GM19238 (cell line): Measurements from ENCODE around the gene FUT7.
"Not testable (repeated sequence)": the region's sequence is repeated elsewhere in the genome, so short reads cannot be mapped to it uniquely, and the experiment has no call there.

ENCODE experiments used
- DNase-seq: peaks from one replicate; pipeline ENCODE4 v3.0.0; 2011; ENCODE audit warnings: low spot score; ENCODE audit not compliant: insufficient read length

FUT7 gene

GRCh38 chr9:137006116-137007003, 25.5 kb downstream of the FUT7 start:
- DNase-seq, result no peak

- not testable (repeated sequence) for DNase-seq
These were observed 27.6 kb downstream of the FUT7 start for GRCh38 chr9:137004285-137004684.

GRCh38 chr9:137002646-137003041, 29.2 kb downstream of the FUT7 start:
- DNase-seq, result no peak

- no peak for DNase-seq
These were observed 29.8 kb downstream of the FUT7 start for GRCh38 chr9:137001857-137002645.

- peak; percentile 89 for DNase-seq
These were observed 31.5 kb downstream of the FUT7 start for GRCh38 chr9:137000177-137000930.

GRCh38 chr9:136997830-136998234, 34.1 kb downstream of the FUT7 start:
- no peak for DNase-seq

- no peak for DNase-seq
These were observed 34.5 kb downstream of the FUT7 start for GRCh38 chr9:136997371-136997770.

- DNase-seq, result no peak
These were observed 35.3 kb downstream of the FUT7 start, which contains the start of gene CLIC3 for GRCh38 chr9:136996361-136997292. Gene CLIC3 (minus strand): TSS chr9:136996568. CDS start chr9:136996543, 25 bp downstream.

GRCh38 chr9:136995772-136996311, 36.0 kb downstream of the FUT7 start:
- DNase-seq, result no peak

- no peak for DNase-seq
These were observed 36.5 kb downstream of the FUT7 start for GRCh38 chr9:136995362-136995761.

- DNase-seq, result no peak
These were observed 37.0 kb downstream of the FUT7 start for GRCh38 chr9:136994888-136995230.

GRCh38 chr9:136994180-136994887, 37.6 kb downstream of the FUT7 start:
- DNase-seq, result no peak

GRCh38 chr9:136992819-136993369, 39.0 kb downstream of the FUT7 start:
- no peak for DNase-seq

- DNase-seq, result peak; percentile 100
These were observed 39.7 kb downstream of the FUT7 start, which contains the start of gene PAXX for GRCh38 chr9:136991993-136992818. Gene PAXX (plus strand): TSS chr9:136992422. CDS start chr9:136992444, 22 bp downstream.

GRCh38 chr9:136990242-136990911, 41.5 kb downstream of the FUT7 start:
- no peak for DNase-seq

GRCh38 chr9:136988872-136989271, 43.0 kb downstream of the FUT7 start:
- DNase-seq, result no peak

GRCh38 chr9:136985853-136986252, 46.0 kb downstream of the FUT7 start:
- DNase-seq, result no peak
